Hepatocyte (in vitro differentiated cells): ENCODE data around the gene TRAM2.

ENCODE experiments used
- CTCF ChIP-seq: fragments of 200-600 bp; sonication (generic); IDR thresholded peaks from 2 replicates; pipeline ENCODE4 v1.5.1; 2016; ENCODE audit warnings: antibody characterized with exemption, mild to moderate bottlenecking; ENCODE audit not compliant: poor library complexity
- EZH2 ChIP-seq: fragments of 200-600 bp; sonication (generic); IDR thresholded peaks from 2 replicates; pipeline ENCODE4 v1.6.1; 2016; ENCODE audit warnings: antibody characterized with exemption, mild to moderate bottlenecking, borderline replicate concordance

GRCh38 chr6:52620906-52621190, 44.0 kb upstream of the TRAM2 start:
- TF ChIP-seq CTCF = no peak
- TF ChIP-seq EZH2 = no peak
